Effector CD4-positive, alpha-beta T cell (primary cell): Measurements from ENCODE around the gene CBX8.

ENCODE experiments used
- DNase-seq: peaks from one replicate; pipeline ENCODE4 v3.0.0-alpha.2; 2020

Gene CBX8

GRCh38 chr17:79748295-79749099, 48.4 kb downstream of the CBX8 start:
- no peak for DNase-seq

- no peak for DNase-seq
Observed at GRCh38 chr17:79747508-79748294, 49.2 kb downstream of the CBX8 start.

GRCh38 chr17:79746889-79747507, 49.9 kb downstream of the CBX8 start:
- no peak for DNase-seq

GRCh38 chr17:79745641-79746105, 51.2 kb downstream of the CBX8 start:
- DNase-seq: no peak

GRCh38 chr17:79743614-79744013, 53.3 kb downstream of the CBX8 start:
- DNase-seq: no peak

- no peak for DNase-seq
Observed at GRCh38 chr17:79742951-79743476, 53.9 kb downstream of the CBX8 start.

GRCh38 chr17:79742589-79742918, 54.3 kb downstream of the CBX8 start:
- no peak for DNase-seq
